CD14-positive monocyte (primary cell): ENCODE results near the gene KRTAP10-10. TPM values are rescaled to one million over a fixed set of nuclear protein-coding genes. Genes with fewer than 3 reads are reported as not detected.
"Not testable (repeated sequence)": the region's sequence is repeated elsewhere in the genome, so short reads cannot be mapped to it uniquely, and the experiment has no call there.

Experiments used
- DNase-seq, 3 donors: peaks; one replicate each; pipeline ENCODE4 v3.0.0-alpha.2; 2011 to 2022
- H2AFZ ChIP-seq: 2 replicates; pipeline ENCODE4 v1.6.0; 2012; ENCODE audit warnings: mild to moderate bottlenecking, low read depth, low read length, inconsistent platforms; ENCODE audit not compliant: insufficient read depth, poor library complexity, severe bottlenecking
- H3K27ac ChIP-seq, 2 donors: 1 replicate in 1 of 2; 2 replicates in 1 of 2; pipeline ENCODE4 v1.5.1; 2012 to 2013; ENCODE audit warnings: low read length in 2 of 2, control low read depth in 1 of 2, inconsistent platforms in 1 of 2, low read depth in 1 of 2, mild to moderate bottlenecking in 1 of 2
- H3K27me3 ChIP-seq, 2 donors: one replicate each; pipeline versions ENCODE4 v1.6.0 to v1.6.1; 2011 to 2013; ENCODE audit warnings: low read length in 2 of 2; ENCODE audit not compliant: control insufficient read depth in 2 of 2, insufficient read depth in 2 of 2
- H3K36me3 ChIP-seq, 2 donors: replicated peaks in 1 of 2; 1 replicate in 1 of 2; 2 replicates in 1 of 2; pipeline versions ENCODE4 v1.5.1 to v1.6.1; 2012 to 2013; ENCODE audit warnings: low read length in 2 of 2, control low read depth in 1 of 2, inconsistent platforms in 1 of 2, mild to moderate bottlenecking in 1 of 2; ENCODE audit not compliant: insufficient read depth in 2 of 2, control insufficient read depth in 1 of 2
- H3K4me1 ChIP-seq, 2 donors: 1 replicate in 1 of 2; 2 replicates in 1 of 2; pipeline versions ENCODE4 v1.5.1 to v1.6.1; 2012 to 2013; ENCODE audit warnings: low read length in 2 of 2, control low read depth in 1 of 2, inconsistent platforms in 1 of 2, mild to moderate bottlenecking in 1 of 2, moderate library complexity in 1 of 2; ENCODE audit not compliant: insufficient read depth in 2 of 2, control insufficient read depth in 1 of 2
- H3K4me2 ChIP-seq: replicated peaks from 2 replicates; pipeline ENCODE3; 2012; ENCODE audit warnings: low read length, moderate library complexity, mild to moderate bottlenecking; ENCODE audit not compliant: poor library complexity, severe bottlenecking; ENCODE audit errors: extremely low read depth
- H3K4me3 ChIP-seq, 3 experiments: fragments of 200-600 bp in 1 of 3; sonication (generic) in 1 of 3; replicated peaks in 1 of 3; 1 replicate in 2 of 3; 2 replicates in 1 of 3; pipeline ENCODE4 v1.5.1; 2011 to 2013; ENCODE audit warnings: low read length in 3 of 3, mild to moderate bottlenecking in 3 of 3, control low read depth in 2 of 3, low read depth in 2 of 3, inconsistent platforms in 1 of 3, moderate library complexity in 1 of 3
- H3K79me2 ChIP-seq: 2 replicates; pipeline ENCODE4 v1.6.0; 2012; ENCODE audit warnings: mild to moderate bottlenecking, control low read depth, inconsistent platforms, low read length, moderate library complexity; ENCODE audit not compliant: insufficient read depth
- H3K9ac ChIP-seq: 2 replicates; pipeline ENCODE4 v1.6.0; 2017; ENCODE audit warnings: low read length, mild to moderate bottlenecking; ENCODE audit not compliant: insufficient read depth, poor library complexity, severe bottlenecking
- H3K9me3 ChIP-seq, 2 donors: replicated peaks in 1 of 2; 1 replicate in 1 of 2; 2 replicates in 1 of 2; pipeline versions ENCODE4 v1.5.1 to v1.6.1; 2012 to 2013; ENCODE audit warnings: low read length in 2 of 2, control low read depth in 1 of 2; ENCODE audit not compliant: control insufficient read depth in 1 of 2, insufficient read depth in 1 of 2
- H4K20me1 ChIP-seq: 2 replicates; pipeline ENCODE4 v1.6.0; 2012; ENCODE audit warnings: mild to moderate bottlenecking, low read length, control low read depth, moderate library complexity; ENCODE audit not compliant: insufficient read depth
- H3K27ac Mint-ChIP-seq, 7 donors: one replicate each; pipeline ENCODE4 v1.8.0; 2020; ENCODE audit warnings: mild to moderate bottlenecking in 7 of 7, mixed read lengths in 7 of 7, moderate library complexity in 6 of 7, inconsistent platforms in 2 of 7
- H3K27me3 Mint-ChIP-seq, 3 donors: one replicate each; pipeline ENCODE4 v1.8.0; 2021 to 2022; ENCODE audit warnings: low read depth in 3 of 3, mild to moderate bottlenecking in 3 of 3, mixed read lengths in 3 of 3, moderate library complexity in 3 of 3, inconsistent platforms in 1 of 3
- H3K36me3 Mint-ChIP-seq, 2 donors: one replicate each; pipeline ENCODE4 v1.8.0; 2020; ENCODE audit warnings: mixed read lengths in 2 of 2, inconsistent platforms in 1 of 2, mild to moderate bottlenecking in 1 of 2
- H3K4me1 Mint-ChIP-seq: one replicate; pipeline ENCODE4 v1.8.0; 2020; ENCODE audit warnings: mild to moderate bottlenecking, mixed read lengths
- H3K4me3 Mint-ChIP-seq, 2 donors: one replicate each; pipeline ENCODE4 v1.8.0; 2020; ENCODE audit warnings: mild to moderate bottlenecking in 2 of 2, mixed read lengths in 2 of 2, moderate library complexity in 1 of 2
- H3K9me3 Mint-ChIP-seq, 7 donors: one replicate each; pipeline ENCODE4 v1.8.0; 2020 to 2022; ENCODE audit warnings: mixed read lengths in 7 of 7, mild to moderate bottlenecking in 6 of 7, moderate library complexity in 6 of 7, inconsistent platforms in 2 of 7
- WGBS: methylation state at CpG from one replicate; pipeline ENCODE4 v1.1.5; 2013; ENCODE audit warnings: missing lambda C conversion rate; ENCODE audit not compliant: insufficient coverage; 5-methylcytosine and 5-hydroxymethylcytosine counted together
- intact Hi-C, 2 donors: fragments of 100-400 bp; cut with micrococcal nuclease; formaldehyde crosslinking; loops; one replicate each; pipeline versions ENCODE4 v1.15.0 to v1.15.1; 2023
- polyA plus RNA-seq, 3 donors: library from polyadenylated mRNA; depleted of rRNA in 1 of 3; unstranded in 2 of 3; stranded (reverse) in 1 of 3; fragments of 300-500 nt in 2 of 3; fragments of >200 nt in 1 of 3; fragmentation: Illumina TruSeq in 2 of 3; gene quantifications; 1 replicate in 2 of 3; 2 replicates in 1 of 3; pipeline ENCODE4 v1.2.3, GENCODE V29; 2012 to 2021
- TF ChIP-seq, protein P1 (sequence below): fragments of 200-600 bp; IDR thresholded peaks from one replicate; pipeline ENCODE4 v1.8.0; 2022; ENCODE audit warnings: antibody characterized with exemption, mild to moderate bottlenecking

The KRTAP10-10 gene
- polyA plus RNA-seq, 3 donors: not detected

DNA sequence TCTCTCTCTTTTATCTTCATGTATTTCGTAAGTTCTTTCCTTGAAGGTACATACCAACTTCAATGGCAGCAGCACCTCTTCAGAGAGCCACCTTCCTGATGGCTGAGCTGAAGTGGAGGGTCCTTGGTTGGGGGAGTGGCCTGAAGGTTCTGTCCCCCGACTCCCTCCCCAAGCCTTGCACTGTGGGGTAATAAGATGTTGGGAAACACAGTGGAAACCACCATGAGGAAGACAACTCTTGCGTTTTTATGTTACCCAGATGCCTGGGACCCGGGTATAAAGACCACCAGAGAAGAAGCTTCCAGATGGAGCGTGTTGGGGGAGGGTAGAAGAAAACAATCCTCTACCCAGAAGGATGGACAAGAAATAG, 21.4 kb downstream of the KRTAP10-10 start:
- Histone ChIP-seq H3K36me3 (no peaks in the 10 kb centered on the region), H3K27ac (no peak overlapping the region), H2AFZ (no peak overlapping the region), H3K27me3 (no peaks in the 10 kb centered on the region), H4K20me1 (no peaks in the 10 kb centered on the region), H3K4me2 (no peak overlapping the region), H3K9ac (no peak overlapping the region), H3K4me1 (no peaks in the 10 kb centered on the region), H3K9me3 (peaks cover 16 to 51% of the 10 kb centered on the region in 2 donors), H3K4me3 (no peak overlapping the region), H3K79me2 (no peaks in the 10 kb centered on the region)
- no CpG with 5 or more reads among the region's 5 CpGs for WGBS
- TF ChIP-seq, protein P1, sequence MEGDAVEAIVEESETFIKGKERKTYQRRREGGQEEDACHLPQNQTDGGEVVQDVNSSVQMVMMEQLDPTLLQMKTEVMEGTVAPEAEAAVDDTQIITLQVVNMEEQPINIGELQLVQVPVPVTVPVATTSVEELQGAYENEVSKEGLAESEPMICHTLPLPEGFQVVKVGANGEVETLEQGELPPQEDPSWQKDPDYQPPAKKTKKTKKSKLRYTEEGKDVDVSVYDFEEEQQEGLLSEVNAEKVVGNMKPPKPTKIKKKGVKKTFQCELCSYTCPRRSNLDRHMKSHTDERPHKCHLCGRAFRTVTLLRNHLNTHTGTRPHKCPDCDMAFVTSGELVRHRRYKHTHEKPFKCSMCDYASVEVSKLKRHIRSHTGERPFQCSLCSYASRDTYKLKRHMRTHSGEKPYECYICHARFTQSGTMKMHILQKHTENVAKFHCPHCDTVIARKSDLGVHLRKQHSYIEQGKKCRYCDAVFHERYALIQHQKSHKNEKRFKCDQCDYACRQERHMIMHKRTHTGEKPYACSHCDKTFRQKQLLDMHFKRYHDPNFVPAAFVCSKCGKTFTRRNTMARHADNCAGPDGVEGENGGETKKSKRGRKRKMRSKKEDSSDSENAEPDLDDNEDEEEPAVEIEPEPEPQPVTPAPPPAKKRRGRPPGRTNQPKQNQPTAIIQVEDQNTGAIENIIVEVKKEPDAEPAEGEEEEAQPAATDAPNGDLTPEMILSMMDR: no peak
- peaks cover 27 to 58% (median 42%) of the 10 kb centered on the region in 7 donors for H3K9me3 Mint-ChIP-seq
- no peaks in the 10 kb centered on the region for H3K36me3 Mint-ChIP-seq
- H3K4me3 Mint-ChIP-seq: no peak overlapping the region
- intact Hi-C loops: no loop called here
- H3K4me1 Mint-ChIP-seq: no peaks in the 10 kb centered on the region
- no peak for DNase-seq
- H3K27me3 Mint-ChIP-seq: peaks cover 8 to 14% (median 10%) of the 10 kb centered on the region in 3 donors
- no peak overlapping the region for H3K27ac Mint-ChIP-seq

DNA sequence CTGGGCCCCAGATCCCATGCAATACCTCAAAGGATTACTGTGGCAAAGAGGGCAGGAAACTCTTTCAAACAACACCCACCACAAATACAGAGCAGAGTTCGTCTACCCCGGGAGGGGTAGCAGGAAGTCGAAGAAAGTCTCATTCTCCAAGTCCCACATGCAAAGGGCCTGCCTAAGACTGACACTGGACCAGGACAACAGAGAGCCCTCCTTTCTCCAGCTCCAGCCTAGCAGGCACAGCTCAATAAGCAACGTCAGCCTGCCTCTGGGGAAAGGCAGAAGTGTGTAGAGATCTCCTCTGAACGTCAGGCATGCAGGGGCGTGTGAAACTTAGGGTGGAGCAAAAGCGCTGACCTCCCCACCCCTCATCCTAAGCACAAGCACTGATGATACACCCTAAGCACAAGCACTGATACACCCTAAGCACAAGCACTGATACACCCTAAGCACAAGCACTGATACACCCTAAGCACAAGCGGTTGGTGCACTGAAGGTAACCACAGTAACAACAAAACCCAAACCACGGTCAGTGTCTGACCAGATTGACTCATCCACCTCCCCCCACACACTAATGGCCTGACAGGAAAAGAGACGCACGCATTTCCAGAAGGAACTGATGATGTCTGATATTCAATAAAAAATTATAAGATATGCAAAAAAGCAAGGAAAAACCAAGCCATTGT, 21.9 kb downstream of the KRTAP10-10 start:
- no peak overlapping the region for H3K4me2 ChIP-seq
- 35% methylated on average over 3 of the region's 11 CpGs for WGBS
- H3K9me3 Mint-ChIP-seq: peaks cover 25 to 55% (median 41%) of the 10 kb centered on the region in 7 donors
- H3K36me3 ChIP-seq: no peaks in the 10 kb centered on the region
- H3K9me3 ChIP-seq: peaks cover 16 to 46% of the 10 kb centered on the region in 2 donors
- no peaks in the 10 kb centered on the region for H4K20me1 ChIP-seq
- no peak overlapping the region for H2AFZ ChIP-seq
- H3K27ac Mint-ChIP-seq: peak overlapping the region in 2 of 7 donors; percentile 14 to 36
- H3K4me3 Mint-ChIP-seq: no peak overlapping the region
- H3K27ac ChIP-seq: no peak overlapping the region
- no peaks in the 10 kb centered on the region for H3K36me3 Mint-ChIP-seq
- no peaks in the 10 kb centered on the region for H3K4me1 ChIP-seq
- no peaks in the 10 kb centered on the region for H3K27me3 ChIP-seq
- H3K27me3 Mint-ChIP-seq: peaks cover 8 to 11% (median 10%) of the 10 kb centered on the region in 3 donors
- no peaks in the 10 kb centered on the region for H3K79me2 ChIP-seq
- no peak overlapping the region for H3K4me3 ChIP-seq
- DNase-seq: no peak
- intact Hi-C loops: no loop called here
- no peak overlapping the region for H3K9ac ChIP-seq
- H3K4me1 Mint-ChIP-seq: no peaks in the 10 kb centered on the region
- TF ChIP-seq, protein P1: no peak

DNA sequence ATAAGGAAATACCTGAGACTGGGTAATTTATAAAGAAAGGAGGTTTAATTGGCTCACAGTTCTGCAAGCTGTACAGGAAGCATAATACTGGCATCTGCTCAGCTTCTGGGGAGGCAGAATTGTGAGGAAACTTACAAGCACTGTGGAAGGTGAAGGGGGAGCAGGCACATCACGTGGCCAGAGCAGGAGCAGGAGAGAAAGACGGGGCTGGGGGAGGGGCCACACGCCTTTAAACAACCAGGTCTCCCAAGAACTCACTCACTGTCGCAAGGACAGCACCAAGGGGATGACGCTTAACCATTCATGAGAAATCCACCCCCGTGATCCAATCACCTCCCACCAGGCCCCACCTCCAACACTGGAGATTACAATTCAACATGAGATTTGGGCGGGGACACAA, 24.4 kb downstream of the KRTAP10-10 start:
- DNase-seq, H3K27ac ChIP-seq, H3K36me3 Mint-ChIP-seq, H3K27ac Mint-ChIP-seq, H3K4me3 ChIP-seq, H3K9ac ChIP-seq, H3K4me3 Mint-ChIP-seq, H3K4me1 Mint-ChIP-seq, H4K20me1 ChIP-seq, H3K79me2 ChIP-seq, intact Hi-C loops, H2AFZ ChIP-seq, H3K27me3 ChIP-seq, H3K4me1 ChIP-seq, H3K36me3 ChIP-seq, H3K4me2 ChIP-seq: not testable (repeated sequence)
- peaks cover 16 to 31% of the 10 kb centered on the region in 2 donors for H3K9me3 ChIP-seq
- WGBS: 33% methylated on average over 1 of the region's 7 CpGs
- Mint-ChIP-seq H3K27me3 (peaks cover 9 to 14% (median 10%) of the 10 kb centered on the region in 3 donors), H3K9me3 (peaks cover 16 to 45% (median 34%) of the 10 kb centered on the region in 7 donors)
